Fibroblast of mammary gland (primary cell): ENCODE data around the gene LHCGR.

Source experiments
- DNase-seq: peaks from one replicate; pipeline ENCODE4 v3.0.0-alpha.2; 2010; ENCODE audit warnings: low read depth
- H3K4me3 ChIP-seq: 2 replicates; pipeline ENCODE4 v1.5.1; 2011; ENCODE audit warnings: low read depth, mild to moderate bottlenecking, low read length, moderate library complexity; ENCODE audit not compliant: control insufficient read depth
- TF ChIP-seq, protein P1 (sequence below): conservative IDR thresholded peaks from 2 replicates; pipeline ENCODE4 v1.5.1; 2011; ENCODE audit warnings: low read depth, low read length, inconsistent platforms; ENCODE audit not compliant: control insufficient read depth, insufficient read depth

The LHCGR gene

GRCh38 chr2:48755473-48755872 lies at the start of gene LHCGR:
TSS of gene LHCGR (minus strand) at chr2:48755724. CDS start at chr2:48755671, 53 bp downstream.
- TF ChIP-seq, protein P1, sequence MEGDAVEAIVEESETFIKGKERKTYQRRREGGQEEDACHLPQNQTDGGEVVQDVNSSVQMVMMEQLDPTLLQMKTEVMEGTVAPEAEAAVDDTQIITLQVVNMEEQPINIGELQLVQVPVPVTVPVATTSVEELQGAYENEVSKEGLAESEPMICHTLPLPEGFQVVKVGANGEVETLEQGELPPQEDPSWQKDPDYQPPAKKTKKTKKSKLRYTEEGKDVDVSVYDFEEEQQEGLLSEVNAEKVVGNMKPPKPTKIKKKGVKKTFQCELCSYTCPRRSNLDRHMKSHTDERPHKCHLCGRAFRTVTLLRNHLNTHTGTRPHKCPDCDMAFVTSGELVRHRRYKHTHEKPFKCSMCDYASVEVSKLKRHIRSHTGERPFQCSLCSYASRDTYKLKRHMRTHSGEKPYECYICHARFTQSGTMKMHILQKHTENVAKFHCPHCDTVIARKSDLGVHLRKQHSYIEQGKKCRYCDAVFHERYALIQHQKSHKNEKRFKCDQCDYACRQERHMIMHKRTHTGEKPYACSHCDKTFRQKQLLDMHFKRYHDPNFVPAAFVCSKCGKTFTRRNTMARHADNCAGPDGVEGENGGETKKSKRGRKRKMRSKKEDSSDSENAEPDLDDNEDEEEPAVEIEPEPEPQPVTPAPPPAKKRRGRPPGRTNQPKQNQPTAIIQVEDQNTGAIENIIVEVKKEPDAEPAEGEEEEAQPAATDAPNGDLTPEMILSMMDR, result no peak
- no peak within 1 kb of the TSS for H3K4me3 ChIP-seq
- peak; percentile 7 for DNase-seq

DNA sequence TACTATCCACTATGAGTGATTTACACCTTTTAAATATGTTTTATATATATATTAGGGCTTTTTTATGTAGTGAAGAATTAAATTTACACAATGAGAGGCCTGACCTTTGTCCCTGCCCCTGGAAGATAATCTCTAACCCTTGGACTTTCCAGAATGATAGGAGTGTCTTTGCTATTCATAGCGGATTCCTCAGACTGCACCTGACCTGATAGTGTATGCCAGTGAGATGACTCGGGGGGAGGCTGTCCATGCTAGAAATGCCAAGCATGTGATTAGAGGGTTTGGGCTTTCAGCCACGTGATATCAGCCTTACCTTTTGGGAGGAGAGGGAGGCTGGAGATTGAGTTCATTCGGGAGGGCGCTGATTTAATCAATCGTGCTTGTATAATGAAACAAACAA lies 44.1 kb upstream of the LHCGR start:
- TF ChIP-seq, protein P1, result no peak
- DNase-seq, result no peak
- H3K4me3 ChIP-seq, result no peak overlapping the region

- no peak for DNase-seq
- H3K4me3 ChIP-seq, result no peak overlapping the region
- TF ChIP-seq, protein P1, result no peak
Measured at GRCh38 chr2:48795065-48795464, 39.5 kb upstream of the LHCGR start.

DNA sequence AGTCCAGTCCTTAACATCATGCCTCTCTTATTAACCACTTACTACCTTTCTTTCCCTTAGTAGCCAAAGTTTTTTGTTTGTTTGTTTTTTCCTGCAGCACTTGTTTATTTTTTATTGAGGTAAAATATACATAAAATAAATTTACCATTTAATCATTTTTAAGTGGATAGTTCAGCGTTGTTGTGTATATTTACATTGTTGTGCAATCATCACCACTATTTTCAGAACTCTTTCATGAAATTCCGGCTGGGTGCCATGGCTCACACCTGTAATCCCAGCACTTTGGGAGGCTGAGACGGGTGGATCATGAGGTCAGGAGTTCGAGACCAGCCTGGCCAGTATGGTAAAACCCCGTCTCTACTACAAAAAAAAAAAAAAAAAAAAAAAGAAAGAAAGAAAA lies 38.1 kb upstream of the LHCGR start:
- no peak for DNase-seq
- TF ChIP-seq, protein P1, result no peak
- H3K4me3 ChIP-seq, result no peak overlapping the region

DNA sequence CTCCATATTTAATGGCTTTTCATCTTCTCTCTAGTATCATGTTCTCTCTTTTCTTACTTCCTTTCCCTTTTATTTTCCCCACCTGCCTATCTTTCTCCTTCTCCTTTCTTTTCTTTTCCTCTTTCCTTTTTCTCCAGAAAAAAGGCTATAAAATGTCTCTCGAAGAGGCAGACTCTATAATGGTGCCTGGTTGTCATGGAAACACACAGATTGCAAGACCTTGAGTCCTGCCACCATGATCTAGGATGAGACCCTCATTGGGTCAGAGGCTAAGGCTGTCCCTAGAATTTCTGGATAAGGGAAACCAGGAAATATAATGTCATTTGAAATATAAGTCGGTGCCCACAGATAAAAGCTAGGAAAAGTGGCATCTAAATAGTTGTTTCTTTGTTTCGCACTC lies 36.5 kb upstream of the LHCGR start:
- TF ChIP-seq, protein P1, result no peak
- DNase-seq, result no peak

DNA sequence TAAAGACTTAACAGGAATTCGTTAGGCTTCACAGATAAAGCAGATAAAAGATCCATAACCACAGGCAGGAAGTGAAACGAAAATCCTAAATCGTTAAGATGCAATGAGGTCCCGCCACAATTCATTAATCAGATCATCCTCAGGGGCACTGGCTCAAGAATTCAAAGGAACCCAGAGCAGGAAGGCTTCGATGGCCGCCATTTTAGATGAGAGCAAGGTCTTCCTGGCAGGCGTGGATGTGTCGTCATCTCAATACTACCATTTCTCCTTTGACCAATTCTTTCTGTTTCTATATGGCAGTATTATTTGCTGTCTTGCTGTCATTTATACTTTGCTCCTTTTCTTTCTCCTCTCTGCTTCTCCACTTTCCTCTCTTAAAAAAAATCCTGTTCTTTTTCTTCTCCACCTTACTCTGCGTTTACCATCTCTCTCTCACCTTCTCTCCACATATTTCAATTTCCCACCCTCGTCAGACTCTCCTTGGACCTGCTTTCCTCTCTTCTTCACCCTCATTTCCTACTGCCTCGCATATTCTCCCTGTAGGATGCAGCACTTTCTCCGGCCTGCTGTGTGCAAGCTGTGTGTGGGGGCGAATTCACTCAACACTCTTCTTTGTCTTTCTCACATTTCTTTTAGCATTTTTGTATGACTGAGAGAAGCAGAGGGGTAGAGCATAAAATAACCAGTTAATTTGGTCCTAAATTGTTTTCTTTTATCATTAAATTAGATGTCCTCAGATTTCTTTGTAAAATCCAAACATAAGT lies 35.1 kb upstream of the LHCGR start:
- no peak for DNase-seq
- TF ChIP-seq, protein P1, result no peak

More for the DNA sequence above, 36.5 kb upstream of the LHCGR start:
- H3K4me3 ChIP-seq, result no peak overlapping the region

More for the DNA sequence above, 35.1 kb upstream of the LHCGR start:
- no peak overlapping the region for H3K4me3 ChIP-seq
